ENCODE data around the gene TRPV5. TPM values are rescaled to one million over a fixed set of nuclear protein-coding genes. Genes with fewer than 3 reads are reported as not detected.

Gene TRPV5
- total RNA-seq, 1 donor from 2014 or later: not detected

DNA sequence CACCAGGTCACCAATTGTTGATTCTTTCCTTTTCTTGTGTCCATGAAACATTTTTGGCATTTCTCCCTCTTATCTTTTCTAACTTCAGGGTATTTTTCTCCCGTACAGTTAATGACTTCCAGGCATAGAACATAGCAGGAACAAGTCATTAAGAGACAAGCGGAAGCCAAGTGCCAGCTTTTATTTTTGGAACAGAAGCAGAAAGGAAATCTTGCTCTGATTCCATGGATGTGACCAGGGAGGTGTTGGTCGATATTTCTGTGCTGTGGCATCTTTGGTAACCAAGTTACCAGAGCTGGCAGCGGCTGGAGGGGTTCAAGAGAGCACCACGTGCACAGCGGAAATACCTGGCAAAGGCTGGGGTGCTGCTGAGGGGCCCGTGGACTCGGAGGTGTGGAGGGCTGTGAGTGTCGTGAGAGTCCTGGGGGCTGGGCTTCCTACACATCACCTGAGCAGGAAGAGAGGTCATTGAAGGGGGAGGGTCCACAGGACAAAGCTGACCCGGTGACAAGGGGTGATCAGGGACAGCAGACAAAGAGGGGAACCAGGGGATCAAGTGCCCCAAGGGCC, 7.5 kb upstream of the TRPV5 start:
- no peak for DNase-seq (ENCODE audit: low read depth, low spot score)

DNA sequence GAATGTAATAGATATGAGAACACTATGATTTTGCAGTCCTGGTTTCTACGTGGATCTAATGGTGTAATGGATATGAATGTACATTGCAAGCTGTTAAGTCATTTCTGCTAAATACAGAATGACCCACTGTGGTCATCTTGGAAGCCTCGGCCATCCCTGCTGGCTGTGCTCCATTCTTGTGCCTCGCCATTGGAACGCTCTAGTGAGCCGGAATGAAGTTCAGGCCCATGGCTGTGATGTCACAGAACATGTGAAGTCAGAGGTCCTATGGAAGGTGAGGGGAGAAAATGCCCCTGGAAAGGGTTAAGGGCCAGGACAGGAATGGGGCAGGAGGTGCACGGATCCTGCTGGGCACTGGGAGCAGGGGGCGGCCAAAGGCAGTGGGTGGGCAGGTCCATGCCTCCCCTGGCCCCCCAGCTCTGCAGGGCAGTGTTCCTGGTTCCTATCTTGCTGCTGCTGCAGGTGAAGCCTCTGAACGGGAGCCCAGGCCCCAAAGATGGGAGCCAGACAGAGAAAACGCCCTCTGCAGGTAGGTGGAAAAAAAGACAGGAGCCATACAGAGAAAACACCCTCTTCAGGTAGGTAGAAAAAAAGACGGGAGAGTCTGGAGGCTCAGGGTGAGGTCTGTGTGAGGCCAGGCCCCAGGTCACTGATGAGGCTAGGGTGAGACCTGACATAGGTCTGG, 5.8 kb upstream of the TRPV5 start, which contains the start of gene LLCFC1:
TSS of gene LLCFC1 (plus strand) at position 259 of the 685 bp plus-strand sequence. CDS start at position 397, 138 bp downstream.
- DNase-seq (ENCODE audit: low read depth, low spot score): no peak

DNA sequence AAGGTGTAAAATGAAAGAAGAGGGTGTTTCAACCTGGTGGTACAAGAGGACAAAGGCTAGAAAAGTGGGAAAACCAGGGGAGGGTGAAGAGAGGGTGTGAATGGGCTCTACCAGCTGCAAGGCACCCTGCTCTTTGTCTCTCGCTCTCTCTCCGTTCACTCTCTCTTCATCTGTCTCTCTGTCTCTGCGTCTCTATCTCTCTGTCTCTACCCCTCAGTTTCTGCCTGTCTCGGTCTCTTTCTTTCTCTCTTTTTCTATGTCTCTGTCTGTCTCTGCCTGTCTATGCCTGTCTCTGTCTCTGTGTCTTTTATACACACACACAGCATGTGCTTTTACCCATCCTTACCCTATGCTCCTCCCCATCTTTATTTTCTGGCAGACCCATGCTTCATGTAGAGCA, 5.1 kb upstream of the TRPV5 start:
- DNase-seq (ENCODE audit: low read depth, low spot score): no peak

DNA sequence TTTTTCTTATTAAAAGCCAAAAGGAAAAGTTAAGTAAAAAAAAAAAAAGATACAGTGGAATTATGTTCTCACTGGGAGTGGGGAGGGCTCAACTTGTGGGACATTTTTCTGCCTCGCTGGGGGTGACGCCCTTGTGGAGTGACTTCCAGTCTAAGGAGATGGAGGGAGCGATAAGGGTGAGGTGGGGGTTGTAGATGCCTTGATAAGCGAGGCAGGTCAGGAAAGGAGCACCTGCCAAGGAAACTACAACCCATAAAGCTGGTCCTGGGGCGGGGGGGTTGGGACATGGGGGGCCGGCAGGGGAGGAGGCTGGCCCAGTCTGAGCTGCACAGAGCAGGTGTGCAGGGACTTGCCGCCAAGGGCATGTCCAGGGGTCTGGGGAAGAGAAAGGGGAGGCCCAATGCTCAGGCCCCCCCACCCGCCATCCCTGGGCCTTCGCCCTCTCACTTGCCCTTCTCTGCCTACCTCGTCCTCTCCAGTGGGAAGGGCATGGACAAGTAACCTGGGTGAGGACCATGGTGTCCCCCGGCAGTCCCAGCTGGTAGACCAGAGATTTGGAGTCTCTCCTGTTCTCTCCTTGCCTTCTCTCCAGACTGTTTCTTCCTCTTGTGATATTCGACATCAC, 2.5 kb upstream of the TRPV5 start:
- no peak for DNase-seq (ENCODE audit: low read depth, low spot score)

DNA sequence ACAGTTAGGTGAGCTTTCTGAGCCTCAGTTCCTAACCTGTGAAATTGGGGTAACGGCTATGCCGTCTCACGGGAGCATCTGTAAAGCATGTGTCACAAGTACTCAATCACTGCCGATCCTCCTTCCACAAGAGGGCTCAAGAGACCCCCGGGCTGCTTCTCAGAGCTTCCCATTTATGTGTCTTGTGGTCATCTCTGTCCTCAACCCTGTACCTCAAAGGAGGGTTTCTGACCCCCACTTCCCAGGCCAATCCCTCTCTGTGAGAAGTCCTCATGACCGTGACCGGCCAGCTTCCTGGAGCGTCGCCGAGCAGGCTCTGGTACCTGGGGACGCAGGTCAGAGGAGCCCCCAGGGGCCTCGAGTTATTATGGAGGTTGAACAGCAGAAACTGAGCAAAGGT, 510 bp upstream of the TRPV5 start:
- DNase-seq (ENCODE audit: low read depth, low spot score): no peak

DNA sequence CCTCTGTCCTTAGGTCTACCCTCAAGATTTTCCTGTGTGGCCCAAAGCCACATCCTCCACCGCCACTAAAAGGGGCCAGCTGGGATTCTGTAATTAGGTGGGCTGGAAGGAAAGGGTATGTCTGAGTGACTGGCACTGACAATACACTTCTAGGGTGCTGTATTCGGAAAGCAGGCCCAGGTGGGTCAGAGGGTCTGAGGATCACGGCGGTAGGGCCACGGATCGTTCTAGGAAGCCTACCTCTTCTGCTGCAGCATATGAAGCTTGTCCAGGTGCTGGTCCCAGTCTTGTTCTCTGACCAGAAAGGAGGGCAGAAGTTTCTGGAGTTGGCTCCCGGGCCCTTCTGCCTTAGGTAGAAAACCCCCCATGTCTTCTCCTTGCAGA, 462 bp downstream of the TRPV5 start:
- no peak for DNase-seq (ENCODE audit: low read depth, low spot score)

DNA sequence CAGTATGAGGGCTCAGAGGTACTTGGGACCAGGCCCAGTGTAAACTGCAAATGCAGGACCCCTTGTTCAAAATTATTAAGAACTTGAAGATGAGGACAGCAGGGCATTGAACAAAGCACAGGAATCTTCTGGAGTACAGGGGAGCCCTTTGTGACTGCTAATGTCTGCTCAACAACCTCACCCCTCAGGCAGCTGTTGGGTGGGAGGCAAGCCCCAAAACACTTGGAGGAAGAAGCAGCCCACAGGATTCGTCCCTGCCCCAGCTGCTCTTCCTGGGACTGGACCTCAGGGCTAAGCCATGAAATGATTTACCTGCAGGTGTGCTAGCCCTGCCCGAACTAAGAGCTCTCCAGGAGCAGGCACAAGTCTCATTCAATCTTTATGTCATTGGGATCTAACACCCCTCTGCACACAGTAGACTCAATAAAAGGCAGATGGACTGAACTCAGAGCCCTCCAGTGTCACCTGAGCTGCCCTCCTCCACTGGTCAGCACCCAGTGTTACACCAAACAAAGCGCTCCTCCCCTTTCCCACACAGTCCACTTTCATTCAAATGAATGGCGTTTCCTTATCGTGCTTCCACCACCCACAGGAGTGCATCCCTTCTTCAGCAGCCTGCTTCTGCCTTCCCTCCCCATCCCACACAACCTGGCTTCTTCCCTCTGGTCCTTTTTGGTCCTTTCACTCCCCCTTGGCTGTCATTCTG, 1.0 kb downstream of the TRPV5 start:
- DNase-seq (ENCODE audit: low read depth, low spot score): no peak

DNA sequence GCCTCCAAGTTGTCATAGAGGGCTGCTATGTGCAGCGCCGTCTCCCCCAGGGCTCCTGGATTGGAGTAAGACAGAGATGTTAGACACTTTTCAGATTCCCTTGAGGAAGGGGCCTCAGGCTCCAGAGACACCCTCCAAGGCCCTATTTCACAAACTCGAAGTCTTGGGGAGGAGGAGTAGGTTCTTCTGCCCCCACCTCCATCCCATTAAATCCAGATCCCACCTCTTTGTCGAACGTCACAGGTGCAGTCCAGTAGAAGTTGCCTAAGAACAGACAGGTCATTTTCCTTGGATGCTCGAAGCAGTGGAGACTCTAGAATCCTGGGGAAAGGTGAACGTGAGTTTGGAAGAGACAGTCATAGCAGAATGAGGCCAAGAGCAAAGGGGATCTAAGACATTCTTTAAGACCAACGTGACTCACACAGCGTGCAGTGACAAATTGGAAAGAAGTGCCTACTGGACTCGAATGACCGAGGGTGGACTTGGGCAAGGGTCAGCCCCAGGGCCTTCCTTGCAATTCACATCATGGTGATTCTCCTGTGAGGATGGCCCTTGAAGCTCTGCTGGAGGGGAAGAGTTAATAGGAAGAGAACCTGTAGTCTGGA, 3.3 kb downstream of the TRPV5 start:
- no peak for DNase-seq (ENCODE audit: low read depth, low spot score)

DNA sequence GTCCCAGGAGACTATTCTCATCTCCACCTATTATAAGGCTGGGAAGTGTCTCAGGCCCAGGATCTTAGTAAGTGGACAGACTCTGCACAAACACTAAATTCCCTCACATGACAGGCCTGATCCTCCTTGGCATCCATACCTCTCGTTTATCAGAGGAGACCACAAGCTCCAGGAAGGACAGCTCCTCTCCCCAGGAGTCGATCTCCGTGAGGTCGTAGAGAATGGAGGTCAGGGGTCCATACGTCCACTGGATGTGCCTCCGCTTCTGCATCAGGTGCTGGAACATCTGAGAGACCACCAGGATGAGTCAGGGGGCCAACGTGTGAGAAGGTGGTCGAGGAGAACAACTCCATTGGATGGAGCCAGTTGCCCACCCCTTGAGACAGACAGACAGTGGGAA, 5.6 kb downstream of the TRPV5 start:
- DNase-seq (ENCODE audit: low read depth, low spot score): no peak

DNA sequence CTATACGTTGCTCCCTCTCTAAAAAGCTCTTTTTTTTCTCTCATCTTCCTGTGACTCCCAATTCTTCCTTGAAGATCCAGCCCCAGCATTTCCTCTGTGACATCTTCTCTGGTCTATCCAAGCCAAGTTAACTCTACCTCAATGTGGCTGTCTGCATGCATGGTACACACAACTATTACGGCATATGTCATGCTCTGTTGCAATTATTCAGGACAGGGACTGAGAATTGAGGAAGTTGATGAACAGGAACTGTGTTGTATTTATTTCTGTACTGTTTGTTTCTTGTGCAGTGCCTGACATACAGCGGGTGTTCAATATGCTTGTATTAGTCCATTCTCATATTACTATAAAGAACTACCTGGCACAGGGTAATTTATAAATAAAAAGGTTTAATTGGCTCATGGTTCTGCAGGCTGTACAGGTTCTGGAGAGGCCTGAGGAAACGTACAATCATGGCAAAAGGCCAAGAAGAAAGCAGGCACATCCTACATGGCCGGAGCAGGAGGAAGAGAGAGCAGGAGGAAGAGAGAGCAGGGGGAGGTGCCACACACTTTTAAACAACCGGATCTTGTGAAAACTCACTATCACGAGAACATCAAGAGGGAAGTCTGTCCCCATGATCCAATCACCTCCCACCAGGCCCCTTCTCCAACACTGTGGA, 6.3 kb downstream of the TRPV5 start:
- no peak for DNase-seq (ENCODE audit: low read depth, low spot score)

DNA sequence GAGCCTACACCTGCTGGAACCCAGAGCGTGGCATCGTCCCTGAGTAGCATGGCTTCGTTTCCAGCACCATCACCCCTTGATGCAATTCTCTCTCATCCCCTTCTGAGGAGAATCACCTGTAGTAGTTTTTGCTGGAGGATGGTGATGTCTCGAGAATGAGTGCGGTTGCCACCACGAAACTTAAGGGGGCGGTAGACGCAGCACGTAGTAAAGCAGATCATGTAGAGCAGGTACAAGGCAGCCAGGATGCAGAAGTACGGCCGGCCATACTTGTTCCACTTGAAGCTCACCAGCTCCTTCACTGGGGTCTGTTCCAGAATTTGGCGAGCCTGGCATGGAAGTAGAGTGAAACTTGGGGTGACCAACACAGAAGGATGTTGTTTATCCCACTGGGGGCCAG, 8.1 kb downstream of the TRPV5 start:
- DNase-seq (ENCODE audit: low read depth, low spot score): no peak

DNA sequence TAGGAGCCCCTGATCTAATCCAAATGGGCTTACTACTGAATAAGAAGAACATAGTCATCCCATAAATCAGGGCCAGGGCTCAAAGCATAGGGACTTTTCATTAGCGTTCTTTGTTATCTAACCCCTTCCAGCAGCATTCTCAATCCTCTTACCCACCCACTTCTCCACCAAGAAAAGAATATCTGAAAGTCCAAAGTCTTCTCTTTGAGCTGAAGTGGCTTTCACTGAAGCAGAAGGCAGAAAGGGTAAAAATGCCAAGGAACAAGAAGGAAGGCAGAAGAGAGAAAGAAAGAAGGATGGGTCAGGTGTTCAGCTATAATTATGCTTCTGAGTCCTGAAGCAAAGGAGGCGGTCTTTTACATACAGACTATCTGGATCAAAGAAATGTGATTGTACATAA, 10.2 kb downstream of the TRPV5 start:
- DNase-seq (ENCODE audit: low read depth, low spot score): no peak

DNA sequence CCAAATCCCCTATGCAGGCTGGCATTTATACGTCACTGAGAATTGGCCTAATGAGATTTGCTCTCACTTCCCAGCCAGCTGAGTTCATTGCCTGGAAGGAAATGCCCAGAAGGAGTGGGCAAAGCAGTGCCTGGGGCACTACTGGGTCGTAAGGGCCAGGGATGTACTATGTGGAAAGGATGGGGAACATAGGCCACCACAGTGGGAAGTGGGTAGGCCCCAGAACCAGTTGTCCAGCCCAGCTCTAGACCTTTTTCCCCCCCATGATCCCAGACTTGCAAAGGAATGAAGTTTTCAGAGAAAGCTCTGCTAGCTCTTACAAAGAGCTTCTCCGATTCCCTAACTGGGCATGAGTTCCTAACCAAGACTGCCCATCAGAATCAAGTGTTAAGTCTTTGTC, 13.9 kb downstream of the TRPV5 start:
- DNase-seq (ENCODE audit: low read depth, low spot score): no peak

DNA sequence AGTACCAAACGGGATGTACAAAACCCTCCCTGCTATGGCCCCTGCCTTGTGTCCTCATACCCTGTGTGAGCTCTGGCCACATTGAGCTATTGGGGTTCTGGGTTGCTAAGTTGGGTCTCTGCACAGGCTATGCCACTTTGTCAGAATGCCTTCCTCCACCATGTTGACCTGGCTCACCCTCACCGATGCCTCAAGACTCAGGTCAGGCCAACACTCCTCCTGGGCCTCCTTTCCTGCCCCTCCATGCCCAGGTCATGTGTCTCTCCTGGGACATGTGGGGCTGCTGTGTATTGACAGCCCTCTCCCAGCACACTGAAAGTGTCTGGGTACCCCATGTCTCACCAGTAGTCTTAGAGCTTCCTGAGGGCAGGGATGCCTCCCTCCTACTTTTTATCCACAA, 14.6 kb downstream of the TRPV5 start:
- no peak for DNase-seq (ENCODE audit: low read depth, low spot score)

DNA sequence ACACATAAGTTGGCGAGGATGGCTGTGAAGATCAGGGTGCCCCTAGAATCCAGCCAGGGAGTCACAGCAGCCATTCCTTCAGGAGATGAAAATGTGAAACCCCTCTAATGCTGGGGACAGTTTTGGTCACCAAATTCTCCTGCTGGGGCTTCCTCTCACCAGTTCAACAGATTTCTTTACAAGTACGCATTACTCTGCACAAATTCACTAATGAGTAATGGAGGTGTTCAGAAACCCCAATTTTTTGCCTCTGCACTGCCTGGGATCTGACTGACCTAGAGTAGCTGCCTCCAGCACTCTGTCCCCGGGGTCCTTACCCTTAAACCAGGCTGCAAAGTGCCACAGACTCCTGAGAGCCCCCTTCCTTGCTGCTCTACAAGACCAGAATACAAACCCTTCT, 16.1 kb downstream of the TRPV5 start:
- DNase-seq (ENCODE audit: low read depth, low spot score): no peak

DNA sequence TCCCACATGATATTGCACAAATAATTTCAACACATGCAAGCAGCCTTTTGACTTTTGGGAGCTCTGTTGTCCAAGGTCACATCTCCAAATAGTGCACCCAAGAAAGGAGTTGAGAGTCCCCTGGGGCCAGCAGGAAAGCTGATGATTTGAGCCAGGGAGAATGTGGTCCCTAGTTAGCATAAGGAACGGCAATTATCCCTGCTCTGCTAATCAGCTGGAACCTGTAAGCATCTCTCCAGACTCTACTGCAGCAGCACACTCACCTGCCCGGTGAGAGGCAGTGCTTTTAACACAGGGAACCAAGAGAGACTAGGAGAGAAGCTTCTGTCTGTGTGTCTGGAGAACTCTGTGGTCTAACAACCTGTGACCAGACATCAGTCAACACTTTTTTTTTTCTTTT, 17.0 kb downstream of the TRPV5 start:
- DNase-seq (ENCODE audit: low read depth, low spot score): no peak

DNA sequence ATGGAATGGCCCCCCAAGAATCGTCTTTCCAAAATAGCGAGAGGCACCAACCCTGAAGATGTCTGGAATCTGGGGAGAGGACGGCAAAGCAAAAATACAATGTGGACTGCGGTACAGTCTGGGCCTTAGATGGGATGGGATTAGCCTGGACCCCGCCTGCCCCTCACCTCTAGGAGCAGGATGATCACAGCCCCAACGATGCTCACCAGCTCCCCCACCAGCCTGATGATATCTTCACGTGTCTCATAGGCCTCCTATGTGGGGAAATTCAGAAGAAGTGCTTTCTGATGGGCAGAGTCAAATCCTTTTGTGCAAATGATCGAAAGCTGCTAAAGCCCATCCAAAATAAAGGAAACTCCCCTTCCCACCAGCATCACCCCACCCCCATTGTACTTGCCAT, 18.2 kb downstream of the TRPV5 start:
- DNase-seq (ENCODE audit: low read depth, low spot score): no peak

DNA sequence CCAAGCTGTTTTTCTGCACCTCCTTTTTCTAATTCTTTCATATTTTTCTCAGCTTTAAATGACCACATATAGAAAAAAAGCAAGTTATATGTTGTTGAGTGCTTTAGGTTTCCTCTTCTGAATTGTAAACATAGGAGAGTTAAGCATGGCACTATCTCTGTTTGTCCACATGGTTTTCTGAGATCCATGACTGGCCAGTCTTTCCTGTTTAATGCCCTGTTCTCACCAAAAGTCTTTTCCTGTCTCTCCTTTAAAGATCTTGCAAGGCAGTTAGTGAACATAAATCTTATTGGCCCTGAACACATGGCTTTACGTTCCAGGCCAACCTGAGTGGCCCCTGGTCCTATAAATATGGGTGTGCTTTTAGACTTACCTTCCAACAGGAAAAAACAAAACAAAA, 19.4 kb downstream of the TRPV5 start:
- DNase-seq (ENCODE audit: low read depth, low spot score): no peak

DNA sequence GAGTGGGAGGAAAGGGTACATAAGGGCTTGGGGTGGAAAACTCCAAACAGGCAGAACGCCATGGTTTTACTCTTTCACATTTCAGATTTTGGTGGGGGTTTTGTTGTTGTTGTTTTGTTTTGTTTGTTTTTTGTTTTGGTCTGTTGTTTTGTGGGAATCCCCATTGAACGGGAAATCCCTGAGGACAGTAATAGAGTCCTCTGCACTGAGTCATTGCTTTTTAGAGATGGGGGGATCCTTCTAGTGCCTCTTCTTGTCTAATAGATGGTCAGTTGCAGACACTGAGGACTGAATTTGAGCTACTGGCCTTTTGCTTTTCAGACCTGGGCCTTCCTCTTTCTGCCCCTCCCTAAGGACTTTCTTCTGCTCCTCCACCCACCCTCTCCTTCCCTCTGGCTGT, 20.0 kb downstream of the TRPV5 start:
- no peak for DNase-seq (ENCODE audit: low read depth, low spot score)

DNA sequence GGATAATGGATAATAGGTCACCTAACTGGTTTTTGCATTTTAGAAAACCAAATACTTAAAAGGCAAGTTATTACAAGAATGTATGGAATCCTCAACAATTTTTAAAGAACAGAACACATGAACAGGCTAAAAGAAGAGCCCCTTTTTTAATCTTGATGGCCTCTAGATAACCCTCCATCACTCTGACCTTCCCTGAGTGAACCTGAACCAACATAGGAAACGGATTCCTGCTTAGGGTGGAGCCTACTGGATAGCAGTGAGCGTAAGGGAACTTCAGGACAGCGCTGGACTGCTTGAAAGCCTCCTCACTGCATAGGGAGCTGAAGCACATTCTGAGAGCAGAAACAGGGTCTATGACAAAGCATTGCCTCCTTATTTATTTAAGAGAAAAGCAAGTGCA, 20.5 kb downstream of the TRPV5 start:
- no peak for DNase-seq (ENCODE audit: low read depth, low spot score)

DNA sequence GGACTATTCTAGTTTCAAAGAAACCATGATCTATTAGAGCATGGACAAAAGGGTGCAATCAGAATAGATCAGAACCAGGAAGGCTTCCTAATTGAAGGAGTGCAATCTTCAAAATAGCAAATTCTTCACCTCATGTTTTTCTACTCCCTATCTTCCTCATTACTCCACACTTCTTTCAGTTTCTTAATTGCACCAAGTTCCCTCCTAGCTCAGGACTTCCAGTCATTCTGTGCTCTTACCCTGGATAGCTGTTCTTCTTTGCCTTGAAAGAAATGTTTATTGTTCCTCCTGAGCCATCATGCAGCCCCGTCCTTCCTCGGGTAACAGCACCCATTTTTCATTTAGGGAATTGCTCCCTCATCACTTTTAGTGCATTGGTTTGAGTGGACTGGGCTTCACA, 23.1 kb downstream of the TRPV5 start:
- DNase-seq (ENCODE audit: low read depth, low spot score): no peak

DNA sequence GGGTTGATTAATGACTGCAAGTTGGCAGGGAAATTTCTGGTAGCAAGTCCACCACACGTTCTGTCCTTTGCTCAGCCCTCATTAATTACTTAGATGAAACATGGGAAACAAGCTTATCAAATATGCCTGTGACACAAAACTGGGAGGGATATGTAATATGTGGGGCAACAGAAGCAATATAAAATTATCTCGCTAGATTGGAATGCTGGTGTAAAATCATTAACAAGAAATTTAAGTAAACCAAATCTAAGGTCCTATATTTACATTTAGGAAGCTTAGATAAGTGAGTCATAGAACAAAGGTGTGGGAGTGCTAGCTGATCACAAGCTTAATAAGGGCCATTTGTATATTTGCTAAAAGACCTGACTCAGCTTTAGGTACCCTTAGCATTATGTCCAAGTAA, 23.5 kb downstream of the TRPV5 start:
- DNase-seq (ENCODE audit: low read depth, low spot score): no peak
